Uterus (tissue), 4 donors: ENCODE data around the gene CEP120. TPM values are rescaled to one million over a fixed set of nuclear protein-coding genes. Genes with fewer than 3 reads are reported as not detected.

Experiments
- DNase-seq, 2 donors: peaks; one replicate each; pipeline ENCODE4 v3.0.0-alpha.2; 2019 to 2020
- H3K27ac ChIP-seq, 2 donors: fragments of 200-600 bp; sonication (generic); 1 replicate in 1 of 2; 2 replicates in 1 of 2; pipeline ENCODE4 v1.5.1; 2016 to 2018
- H3K27me3 ChIP-seq, 2 donors: fragments of 200-600 bp; sonication (generic); one replicate each; pipeline ENCODE4 v1.5.1; 2018 to 2019; ENCODE audit warnings: control low read depth in 1 of 2
- H3K36me3 ChIP-seq, 2 donors: fragments of 200-600 bp; sonication (generic); one replicate each; pipeline ENCODE4 v1.5.1; 2019; ENCODE audit warnings: control low read depth in 1 of 2
- H3K4me1 ChIP-seq, 2 donors: fragments of 200-600 bp; sonication (generic); one replicate each; pipeline ENCODE4 v1.5.1; 2018 to 2019; ENCODE audit warnings: control low read depth in 1 of 2
- H3K4me3 ChIP-seq, 2 donors: fragments of 200-600 bp; sonication (generic); 1 replicate in 1 of 2; 2 replicates in 1 of 2; pipeline ENCODE4 v1.5.1; 2018 to 2019; ENCODE audit warnings: mild to moderate bottlenecking in 1 of 2
- H3K9me3 ChIP-seq, 2 donors: fragments of 200-600 bp; sonication (generic); one replicate each; pipeline ENCODE4 v1.5.1; 2019; ENCODE audit warnings: control low read depth in 1 of 2
- POLR2A ChIP-seq, 2 donors: fragments of 450-650 bp; IDR thresholded peaks; one replicate each; pipeline ENCODE4 v1.6.1; 2016; ENCODE audit warnings: antibody characterized with exemption in 2 of 2, mild to moderate bottlenecking in 1 of 2, moderate library complexity in 1 of 2
- intact Hi-C: fragments of 100-400 bp; cut with DNase I; formaldehyde crosslinking; loops from one replicate; pipeline ENCODE4 v1.15.1; 2023; ENCODE audit warnings: low total_unique reads
- total RNA-seq, 4 donors: library from RNA; depleted of rRNA in 3 of 4; stranded (reverse); fragments of >200 nt in 3 of 4; gene quantifications; one replicate each; pipeline versions ENCODE4 v1.1.0 to v1.2.4, GENCODE V29; 2014 to 2023
- TF ChIP-seq, protein P1 (sequence below), 4 experiments: fragments of 200-600 bp in 2 of 4; fragments of 450-650 bp in 2 of 4; sonication (generic) in 2 of 4; IDR thresholded peaks; one replicate each; pipeline ENCODE4 v1.5.1; 2016 to 2019; ENCODE audit warnings: antibody characterized with exemption in 4 of 4, mild to moderate bottlenecking in 2 of 4, moderate library complexity in 1 of 4
- donor health status: DM: yes; HTN: yes; CAD: no.

Gene CEP120
- total RNA-seq, 4 donors from 2014 or later: 18.2 to 55.8 (median 41.0) TPM

DNA sequence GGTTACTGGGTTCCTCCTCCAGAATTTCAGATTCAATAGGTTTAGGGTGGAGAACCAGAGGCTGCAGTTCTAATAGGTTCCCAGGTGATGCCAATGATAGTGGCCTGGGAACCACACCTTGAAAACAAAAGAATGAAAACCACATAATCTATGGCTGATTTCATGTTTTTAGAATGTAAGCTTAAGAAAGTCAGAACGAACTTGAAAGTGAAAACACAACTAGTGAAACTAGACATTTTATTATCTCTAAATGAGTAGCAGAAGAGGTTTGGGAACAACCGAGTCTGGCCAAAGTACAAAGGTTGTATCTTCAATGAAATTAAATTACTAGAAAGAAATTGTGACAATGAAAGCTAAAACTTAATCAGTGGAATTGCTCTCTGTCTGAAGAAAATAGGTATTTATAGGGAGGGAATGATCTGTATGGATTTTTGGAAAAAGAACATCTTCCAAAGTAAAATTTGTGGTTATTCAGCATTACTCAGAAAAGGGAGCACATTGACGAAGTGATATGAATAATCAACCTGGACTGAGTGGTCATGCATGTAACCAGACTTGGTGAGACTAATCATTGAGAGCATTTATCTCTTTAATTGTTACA lies 24.9 kb upstream of the CEP120 start:
- Histone ChIP-seq H3K9me3 (no peaks in the 10 kb centered on the region), H3K4me1 (no peaks in the 10 kb centered on the region), H3K36me3 (no peaks in the 10 kb centered on the region), H3K27me3 (no peaks in the 10 kb centered on the region), H3K27ac (no peak overlapping the region), H3K4me3 (no peak overlapping the region)
- intact Hi-C loops: no loop called here
- TF ChIP-seq, protein P1, sequence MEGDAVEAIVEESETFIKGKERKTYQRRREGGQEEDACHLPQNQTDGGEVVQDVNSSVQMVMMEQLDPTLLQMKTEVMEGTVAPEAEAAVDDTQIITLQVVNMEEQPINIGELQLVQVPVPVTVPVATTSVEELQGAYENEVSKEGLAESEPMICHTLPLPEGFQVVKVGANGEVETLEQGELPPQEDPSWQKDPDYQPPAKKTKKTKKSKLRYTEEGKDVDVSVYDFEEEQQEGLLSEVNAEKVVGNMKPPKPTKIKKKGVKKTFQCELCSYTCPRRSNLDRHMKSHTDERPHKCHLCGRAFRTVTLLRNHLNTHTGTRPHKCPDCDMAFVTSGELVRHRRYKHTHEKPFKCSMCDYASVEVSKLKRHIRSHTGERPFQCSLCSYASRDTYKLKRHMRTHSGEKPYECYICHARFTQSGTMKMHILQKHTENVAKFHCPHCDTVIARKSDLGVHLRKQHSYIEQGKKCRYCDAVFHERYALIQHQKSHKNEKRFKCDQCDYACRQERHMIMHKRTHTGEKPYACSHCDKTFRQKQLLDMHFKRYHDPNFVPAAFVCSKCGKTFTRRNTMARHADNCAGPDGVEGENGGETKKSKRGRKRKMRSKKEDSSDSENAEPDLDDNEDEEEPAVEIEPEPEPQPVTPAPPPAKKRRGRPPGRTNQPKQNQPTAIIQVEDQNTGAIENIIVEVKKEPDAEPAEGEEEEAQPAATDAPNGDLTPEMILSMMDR (IDR thresholded peaks at IDR 0.05): no peak
- TF ChIP-seq POLR2A (IDR thresholded peaks at IDR 0.05): no peak
- no peak for DNase-seq

DNA sequence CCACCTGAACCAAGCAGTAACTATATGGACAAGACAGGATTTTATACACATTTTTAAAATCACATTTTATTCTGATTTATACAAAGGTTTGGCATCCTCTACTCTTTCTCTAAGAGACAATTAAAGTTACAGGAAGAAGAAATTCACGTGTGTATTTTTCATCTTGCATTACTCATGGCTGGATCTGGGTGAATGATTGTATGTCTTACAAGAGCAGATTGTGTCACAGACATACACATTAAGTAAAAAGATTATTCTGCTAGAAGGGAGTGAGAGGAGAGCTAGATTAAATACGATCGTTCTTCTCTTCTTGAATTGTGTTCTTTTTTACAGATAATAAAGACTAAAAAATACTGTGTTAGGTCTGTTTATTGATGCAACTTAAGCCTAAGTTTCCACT lies 20.8 kb upstream of the CEP120 start:
- no peak overlapping the region for H3K27ac ChIP-seq
- intact Hi-C loops: no loop called here
- no peaks in the 10 kb centered on the region for H3K9me3 ChIP-seq
- no peaks in the 10 kb centered on the region for H3K4me1 ChIP-seq
- no peak for TF ChIP-seq POLR2A (IDR thresholded peaks at IDR 0.05)
- TF ChIP-seq, protein P1 (IDR thresholded peaks at IDR 0.05): no peak
- DNase-seq: no peak
- H3K4me3 ChIP-seq: no peak overlapping the region
- H3K27me3 ChIP-seq: no peaks in the 10 kb centered on the region
- no peaks in the 10 kb centered on the region for H3K36me3 ChIP-seq

DNA sequence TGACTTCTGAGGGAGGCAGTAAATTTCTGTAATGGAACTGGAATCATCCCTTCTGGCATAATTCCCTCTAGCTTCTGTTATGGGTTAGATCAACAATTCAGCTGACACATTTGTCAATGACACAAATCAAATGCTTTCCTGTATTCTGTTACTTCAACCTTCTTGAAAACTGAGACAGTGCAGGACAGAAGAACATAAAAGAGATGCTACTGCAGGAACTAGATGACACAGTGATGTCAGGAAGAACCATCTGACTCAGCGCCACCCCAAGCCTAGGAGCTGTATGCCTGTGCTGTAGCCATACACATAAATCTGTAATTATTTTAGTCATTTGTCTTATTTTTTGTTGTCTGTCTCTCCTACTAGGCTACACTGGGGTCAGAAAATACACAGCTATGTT lies 18.2 kb upstream of the CEP120 start:
- intact Hi-C loops: no loop called here
- no peak overlapping the region for H3K4me3 ChIP-seq
- H3K9me3 ChIP-seq: no peaks in the 10 kb centered on the region
- DNase-seq: no peak
- no peaks in the 10 kb centered on the region for H3K27me3 ChIP-seq
- H3K4me1 ChIP-seq: no peaks in the 10 kb centered on the region
- TF ChIP-seq, protein P1 (IDR thresholded peaks at IDR 0.05): no peak
- TF ChIP-seq POLR2A (IDR thresholded peaks at IDR 0.05): no peak
- no peaks in the 10 kb centered on the region for H3K36me3 ChIP-seq
- H3K27ac ChIP-seq: no peak overlapping the region

- no peak for DNase-seq
- intact Hi-C loops: no loop called here
- no peak overlapping the region for H3K4me3 ChIP-seq
- TF ChIP-seq, protein P1 (IDR thresholded peaks at IDR 0.05): no peak
- no peak for TF ChIP-seq POLR2A (IDR thresholded peaks at IDR 0.05)
- no peaks in the 10 kb centered on the region for H3K4me1 ChIP-seq
- H3K27ac ChIP-seq: no peak overlapping the region
- no peaks in the 10 kb centered on the region for H3K9me3 ChIP-seq
- no peaks in the 10 kb centered on the region for H3K27me3 ChIP-seq
- no peaks in the 10 kb centered on the region for H3K36me3 ChIP-seq
These were observed 17.4 kb upstream of the CEP120 start for GRCh38 chr5:123440456-123441181.

DNA sequence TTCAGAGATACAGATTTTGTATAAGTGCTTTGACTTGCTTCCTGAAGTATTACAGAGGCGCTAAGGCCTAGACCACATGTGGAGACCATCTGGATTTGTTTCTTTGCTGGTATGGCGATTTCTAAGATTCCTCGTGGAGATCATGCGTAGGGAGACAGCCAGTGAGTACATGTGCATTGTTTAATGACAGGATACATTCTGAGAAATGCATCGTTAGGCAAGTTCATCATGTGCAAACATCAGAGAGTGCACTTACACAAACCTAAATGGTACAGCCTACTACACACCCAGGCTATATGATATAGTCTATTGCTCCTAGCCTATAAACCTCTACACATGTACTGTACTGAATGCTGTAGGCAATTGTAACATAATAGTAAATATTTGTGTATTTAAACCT lies 16.5 kb upstream of the CEP120 start:
- Histone ChIP-seq H3K4me1 (no peaks in the 10 kb centered on the region), H3K27me3 (no peaks in the 10 kb centered on the region), H3K9me3 (no peaks in the 10 kb centered on the region), H3K4me3 (no peak overlapping the region), H3K36me3 (no peaks in the 10 kb centered on the region), H3K27ac (no peak overlapping the region)
- intact Hi-C loops: no loop called here
- no peak for TF ChIP-seq POLR2A (IDR thresholded peaks at IDR 0.05)
- TF ChIP-seq, protein P1 (IDR thresholded peaks at IDR 0.05): no peak
- no peak for DNase-seq
